ENCODE results near the gene NRXN3. TPM values are rescaled to one million over a fixed set of nuclear protein-coding genes. Genes with fewer than 3 reads are reported as not detected.

The NRXN3 gene
- total and polyA plus RNA-seq, 2 donors (not counting 1 experiment from before 2014, with no cell fraction given), result not detected

DNA sequence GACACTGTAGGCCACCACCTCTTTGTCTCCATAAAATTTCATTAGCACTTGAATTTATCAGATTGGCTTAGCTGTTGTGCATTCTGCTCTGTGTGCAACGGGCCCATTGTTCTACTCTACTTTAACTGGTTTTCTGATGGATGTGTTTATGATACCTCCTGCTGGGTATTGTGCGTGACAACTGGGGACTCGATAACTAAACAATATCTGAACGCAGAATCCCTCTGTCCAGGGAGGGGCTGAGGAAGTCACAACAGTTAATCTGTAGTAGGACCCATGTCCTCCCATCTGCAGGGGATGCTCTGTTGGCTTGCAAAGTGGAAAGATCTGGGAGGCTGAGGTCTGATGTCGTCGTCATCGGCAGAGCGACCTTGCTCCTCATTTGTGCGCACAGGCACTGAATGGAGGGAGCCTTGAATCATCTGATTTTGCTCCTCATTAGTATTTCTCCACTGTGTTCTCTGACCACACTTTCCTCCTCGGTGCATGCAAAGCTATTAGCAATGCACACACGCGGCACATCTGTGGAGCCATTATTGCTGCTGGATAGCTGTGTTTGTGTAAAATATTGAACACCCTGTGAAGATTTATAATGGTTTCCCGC lies 422.5 kb downstream of the NRXN3 start:
- TF ChIP-seq, protein P1, sequence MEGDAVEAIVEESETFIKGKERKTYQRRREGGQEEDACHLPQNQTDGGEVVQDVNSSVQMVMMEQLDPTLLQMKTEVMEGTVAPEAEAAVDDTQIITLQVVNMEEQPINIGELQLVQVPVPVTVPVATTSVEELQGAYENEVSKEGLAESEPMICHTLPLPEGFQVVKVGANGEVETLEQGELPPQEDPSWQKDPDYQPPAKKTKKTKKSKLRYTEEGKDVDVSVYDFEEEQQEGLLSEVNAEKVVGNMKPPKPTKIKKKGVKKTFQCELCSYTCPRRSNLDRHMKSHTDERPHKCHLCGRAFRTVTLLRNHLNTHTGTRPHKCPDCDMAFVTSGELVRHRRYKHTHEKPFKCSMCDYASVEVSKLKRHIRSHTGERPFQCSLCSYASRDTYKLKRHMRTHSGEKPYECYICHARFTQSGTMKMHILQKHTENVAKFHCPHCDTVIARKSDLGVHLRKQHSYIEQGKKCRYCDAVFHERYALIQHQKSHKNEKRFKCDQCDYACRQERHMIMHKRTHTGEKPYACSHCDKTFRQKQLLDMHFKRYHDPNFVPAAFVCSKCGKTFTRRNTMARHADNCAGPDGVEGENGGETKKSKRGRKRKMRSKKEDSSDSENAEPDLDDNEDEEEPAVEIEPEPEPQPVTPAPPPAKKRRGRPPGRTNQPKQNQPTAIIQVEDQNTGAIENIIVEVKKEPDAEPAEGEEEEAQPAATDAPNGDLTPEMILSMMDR (IDR thresholded peaks at IDR 0.05), result no peak
- TF ChIP-seq EZH2 (IDR thresholded peaks at IDR 0.05; ENCODE audit: borderline replicate concordance, insufficient read depth, low read depth, low read length, poor library complexity, severe bottlenecking), result no peak
- Mint-ChIP-seq H3K4me1 (no peaks in the 10 kb centered on the region), H3K4me3 (no peak overlapping the region), H3K27me3 (peaks cover 4% of the 10 kb centered on the region), H3K9me3 (ENCODE audit: insufficient read depth) (no peaks in the 10 kb centered on the region), H3K27ac (no peak overlapping the region)
- Histone ChIP-seq H3K9me3 (ENCODE audit: control extremely low read depth in 1 of 3, control insufficient read depth in 2 of 3, insufficient read depth in 1 of 3, low read length in 2 of 3) (no peaks in the 10 kb centered on the region), H3K27ac (ENCODE audit: low read length in 2 of 2) (no peak overlapping the region), H3K27me3 (replicated peaks in 1 of 4; ENCODE audit: control extremely low read depth in 1 of 4, control insufficient read depth in 3 of 4, insufficient read depth in 4 of 4, low read length in 3 of 4) (no peaks in the 10 kb centered on the region), H4K20me1 (ENCODE audit: control insufficient read depth, insufficient read depth, low read length, poor library complexity, severe bottlenecking) (no peaks in the 10 kb centered on the region), H3K9ac (ENCODE audit: low read length) (no peak overlapping the region), H3K4me3 (ENCODE audit: control extremely low read depth in 1 of 5, extremely low read depth in 1 of 5, insufficient read depth in 1 of 5, low read depth in 2 of 5, low read length in 4 of 5) (no peak overlapping the region), H3K4me1 (ENCODE audit: control insufficient read depth in 2 of 2, insufficient read depth in 2 of 2, low read length in 2 of 2) (no peaks in the 10 kb centered on the region), H3K79me2 (ENCODE audit: control insufficient read depth, insufficient read depth, low read length) (no peaks in the 10 kb centered on the region), H3K4me2 (replicated peaks; ENCODE audit: low read depth, low read length, poor library complexity, severe bottlenecking) (no peak overlapping the region), H3K36me3 (replicated peaks in 1 of 2; ENCODE audit: control extremely low read depth in 1 of 2, control insufficient read depth in 1 of 2, extremely low read depth in 1 of 2, insufficient read depth in 2 of 2, low read length in 1 of 2) (no peaks in the 10 kb centered on the region), H2AFZ (ENCODE audit: insufficient read depth, low read depth, low read length, poor library complexity, severe bottlenecking) (no peak overlapping the region)
- CTCF ChIA-PET, result no interaction called here
- ATAC-seq (ENCODE audit: low read depth) (no peak), DNase-seq (no peak)
- intact Hi-C loops (cut with micrococcal nuclease), result no loop called here
- POLR2A ChIA-PET, result no interaction called here
- 98% methylated on average over 6 of the region's 13 CpGs for WGBS (ENCODE audit: insufficient coverage)

DNA sequence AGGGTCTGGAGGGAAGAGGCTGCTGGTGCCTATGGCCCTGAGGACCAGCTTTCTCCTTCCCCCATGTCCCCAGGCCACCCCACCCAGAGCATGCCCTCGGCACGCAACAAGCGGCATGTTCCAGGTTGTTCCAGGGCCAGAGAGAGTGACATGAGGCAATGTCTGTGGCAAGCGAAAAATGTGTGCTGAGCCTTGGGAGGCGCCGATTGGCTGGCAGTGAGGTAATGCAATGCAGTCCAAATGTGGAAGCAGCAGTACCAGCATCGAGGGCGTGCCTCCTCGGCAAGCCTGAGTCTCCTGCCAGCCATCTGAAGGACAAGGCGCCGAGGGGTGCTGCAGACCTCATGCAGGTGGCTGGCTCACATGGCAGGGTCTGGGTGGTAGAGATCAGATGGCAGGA lies 423.8 kb downstream of the NRXN3 start:
- Histone ChIP-seq H2AFZ (ENCODE audit: insufficient read depth, low read depth, low read length, poor library complexity, severe bottlenecking) (no peak overlapping the region), H3K4me3 (ENCODE audit: control extremely low read depth in 1 of 5, extremely low read depth in 1 of 5, insufficient read depth in 1 of 5, low read depth in 2 of 5, low read length in 4 of 5) (no peak overlapping the region), H3K9ac (ENCODE audit: low read length) (no peak overlapping the region), H3K4me1 (ENCODE audit: control insufficient read depth in 2 of 2, insufficient read depth in 2 of 2, low read length in 2 of 2) (no peaks in the 10 kb centered on the region), H3K27me3 (replicated peaks in 1 of 4; ENCODE audit: control extremely low read depth in 1 of 4, control insufficient read depth in 3 of 4, insufficient read depth in 4 of 4, low read length in 3 of 4) (no peaks in the 10 kb centered on the region), H3K27ac (ENCODE audit: low read length in 2 of 2) (no peak overlapping the region), H3K4me2 (replicated peaks; ENCODE audit: low read depth, low read length, poor library complexity, severe bottlenecking) (no peak overlapping the region), H3K36me3 (replicated peaks in 1 of 2; ENCODE audit: control extremely low read depth in 1 of 2, control insufficient read depth in 1 of 2, extremely low read depth in 1 of 2, insufficient read depth in 2 of 2, low read length in 1 of 2) (no peaks in the 10 kb centered on the region), H4K20me1 (ENCODE audit: control insufficient read depth, insufficient read depth, low read length, poor library complexity, severe bottlenecking) (no peaks in the 10 kb centered on the region), H3K9me3 (ENCODE audit: control extremely low read depth in 1 of 3, control insufficient read depth in 2 of 3, insufficient read depth in 1 of 3, low read length in 2 of 3) (no peaks in the 10 kb centered on the region), H3K79me2 (ENCODE audit: control insufficient read depth, insufficient read depth, low read length) (no peaks in the 10 kb centered on the region)
- ATAC-seq (ENCODE audit: low read depth) (no peak), DNase-seq (no peak)
- CTCF ChIA-PET, result no interaction called here
- Mint-ChIP-seq H3K9me3 (ENCODE audit: insufficient read depth) (no peaks in the 10 kb centered on the region), H3K27ac (no peak overlapping the region), H3K27me3 (peaks cover 9% of the 10 kb centered on the region), H3K4me3 (no peak overlapping the region), H3K4me1 (no peaks in the 10 kb centered on the region)
- WGBS (ENCODE audit: insufficient coverage), result 89% methylated on average over 11 of the region's 11 CpGs
- intact Hi-C loops (cut with micrococcal nuclease), result no loop called here
- POLR2A ChIA-PET, result no interaction called here
- TF ChIP-seq, protein P1 (IDR thresholded peaks at IDR 0.05), result no peak
- no peak for TF ChIP-seq EZH2 (IDR thresholded peaks at IDR 0.05; ENCODE audit: borderline replicate concordance, insufficient read depth, low read depth, low read length, poor library complexity, severe bottlenecking)
